A673 (cell line): ENCODE measurements around the gene FURIN.

Experiments used
- EZH2 ChIP-seq: fragments of 200-600 bp; sonication (generic); IDR thresholded peaks from 2 replicates; pipeline ENCODE4 v1.6.1; 2017; ENCODE audit warnings: borderline replicate concordance, low read depth, mild to moderate bottlenecking, mixed read lengths, antibody characterized with exemption, low read length; ENCODE audit not compliant: poor library complexity, severe bottlenecking
- TF ChIP-seq, protein P1 (sequence below): fragments of 300-800, 200-600 bp; sonication (generic); conservative IDR thresholded peaks from 2 replicates; pipeline ENCODE4 v1.5.1; 2017; ENCODE audit warnings: low read depth, mild to moderate bottlenecking, antibody characterized with exemption, low read length, moderate library complexity, mixed read lengths

DNA sequence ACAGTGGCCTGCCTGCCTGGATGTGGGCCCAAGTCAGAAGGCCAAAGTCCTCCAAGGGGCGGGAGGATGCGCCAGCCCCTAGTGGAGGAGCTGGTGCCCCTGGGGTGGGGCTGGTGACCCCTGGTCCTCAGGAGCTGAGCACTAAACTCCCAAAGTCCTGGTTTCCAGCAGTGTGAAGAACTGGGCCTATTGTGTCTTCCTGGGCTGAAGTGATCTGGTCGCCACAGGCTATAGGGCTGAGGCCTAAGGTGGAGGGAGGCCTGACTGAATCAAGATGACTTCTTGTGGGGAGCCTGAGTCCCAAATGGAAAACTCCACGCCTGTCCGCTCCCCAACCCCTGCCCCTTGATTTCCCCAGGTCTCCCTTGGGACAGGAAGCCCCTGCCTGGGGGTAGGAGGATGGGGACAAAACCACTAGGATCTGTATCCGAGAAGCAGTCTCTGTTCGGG is 15.2 kb downstream of the FURIN start:
- TF ChIP-seq, protein P1, sequence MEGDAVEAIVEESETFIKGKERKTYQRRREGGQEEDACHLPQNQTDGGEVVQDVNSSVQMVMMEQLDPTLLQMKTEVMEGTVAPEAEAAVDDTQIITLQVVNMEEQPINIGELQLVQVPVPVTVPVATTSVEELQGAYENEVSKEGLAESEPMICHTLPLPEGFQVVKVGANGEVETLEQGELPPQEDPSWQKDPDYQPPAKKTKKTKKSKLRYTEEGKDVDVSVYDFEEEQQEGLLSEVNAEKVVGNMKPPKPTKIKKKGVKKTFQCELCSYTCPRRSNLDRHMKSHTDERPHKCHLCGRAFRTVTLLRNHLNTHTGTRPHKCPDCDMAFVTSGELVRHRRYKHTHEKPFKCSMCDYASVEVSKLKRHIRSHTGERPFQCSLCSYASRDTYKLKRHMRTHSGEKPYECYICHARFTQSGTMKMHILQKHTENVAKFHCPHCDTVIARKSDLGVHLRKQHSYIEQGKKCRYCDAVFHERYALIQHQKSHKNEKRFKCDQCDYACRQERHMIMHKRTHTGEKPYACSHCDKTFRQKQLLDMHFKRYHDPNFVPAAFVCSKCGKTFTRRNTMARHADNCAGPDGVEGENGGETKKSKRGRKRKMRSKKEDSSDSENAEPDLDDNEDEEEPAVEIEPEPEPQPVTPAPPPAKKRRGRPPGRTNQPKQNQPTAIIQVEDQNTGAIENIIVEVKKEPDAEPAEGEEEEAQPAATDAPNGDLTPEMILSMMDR, result no peak
- no peak for TF ChIP-seq EZH2
